Measurements from ENCODE around the gene MPDU1. TPM values are rescaled to one million over a fixed set of nuclear protein-coding genes. Genes with fewer than 3 reads are reported as not detected.

The MPDU1 gene
- total RNA-seq, 1 donor from 2014 or later = 60.2 TPM

- H3K36me3 Mint-ChIP-seq (ENCODE audit: unreplicated experiment) = no peaks in the 10 kb centered on the region
- DNase-seq = no peak
- TF ChIP-seq, protein P1, sequence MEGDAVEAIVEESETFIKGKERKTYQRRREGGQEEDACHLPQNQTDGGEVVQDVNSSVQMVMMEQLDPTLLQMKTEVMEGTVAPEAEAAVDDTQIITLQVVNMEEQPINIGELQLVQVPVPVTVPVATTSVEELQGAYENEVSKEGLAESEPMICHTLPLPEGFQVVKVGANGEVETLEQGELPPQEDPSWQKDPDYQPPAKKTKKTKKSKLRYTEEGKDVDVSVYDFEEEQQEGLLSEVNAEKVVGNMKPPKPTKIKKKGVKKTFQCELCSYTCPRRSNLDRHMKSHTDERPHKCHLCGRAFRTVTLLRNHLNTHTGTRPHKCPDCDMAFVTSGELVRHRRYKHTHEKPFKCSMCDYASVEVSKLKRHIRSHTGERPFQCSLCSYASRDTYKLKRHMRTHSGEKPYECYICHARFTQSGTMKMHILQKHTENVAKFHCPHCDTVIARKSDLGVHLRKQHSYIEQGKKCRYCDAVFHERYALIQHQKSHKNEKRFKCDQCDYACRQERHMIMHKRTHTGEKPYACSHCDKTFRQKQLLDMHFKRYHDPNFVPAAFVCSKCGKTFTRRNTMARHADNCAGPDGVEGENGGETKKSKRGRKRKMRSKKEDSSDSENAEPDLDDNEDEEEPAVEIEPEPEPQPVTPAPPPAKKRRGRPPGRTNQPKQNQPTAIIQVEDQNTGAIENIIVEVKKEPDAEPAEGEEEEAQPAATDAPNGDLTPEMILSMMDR (IDR thresholded peaks at IDR 0.05; ENCODE audit: partially characterized antibody, unreplicated experiment) = no peak
- H3K4me1 Mint-ChIP-seq (ENCODE audit: low read depth, unreplicated experiment) = peaks cover 10% of the 10 kb centered on the region
- no peaks in the 10 kb centered on the region for H3K27me3 Mint-ChIP-seq (ENCODE audit: unreplicated experiment)
- peaks cover 4% of the 10 kb centered on the region for H3K9me3 Mint-ChIP-seq (ENCODE audit: unreplicated experiment)
- H3K27ac Mint-ChIP-seq (ENCODE audit: unreplicated experiment) = no peak overlapping the region
- H3K4me3 Mint-ChIP-seq (ENCODE audit: unreplicated experiment) = no peak overlapping the region
Observed at GRCh38 chr17:7631398-7632380, 48.0 kb downstream of the MPDU1 start.

DNA sequence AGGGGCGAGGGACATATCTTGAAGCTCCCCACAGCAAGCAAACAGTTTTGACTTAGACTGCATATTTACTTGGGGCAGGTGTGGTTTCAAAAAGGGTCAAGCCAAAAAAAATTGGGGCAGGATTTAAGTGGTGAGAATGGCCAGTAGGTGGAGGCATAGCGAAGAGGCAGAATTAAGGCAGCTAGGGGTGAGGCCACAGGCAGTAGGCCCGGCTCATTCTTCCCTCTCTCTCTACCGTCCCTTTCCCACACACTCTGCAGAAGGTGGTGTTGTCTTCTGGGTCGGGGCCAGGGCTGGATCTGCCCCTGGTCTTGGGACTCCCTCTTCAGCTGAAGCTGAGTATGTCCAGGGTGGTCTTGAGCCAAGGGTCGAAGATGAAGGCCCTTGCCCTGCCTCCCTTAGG lies 48.8 kb downstream of the MPDU1 start:
- peaks cover 8% of the 10 kb centered on the region for H3K4me1 Mint-ChIP-seq (ENCODE audit: low read depth, unreplicated experiment)
- DNase-seq = no peak
- TF ChIP-seq, protein P1 (IDR thresholded peaks at IDR 0.05; ENCODE audit: partially characterized antibody, unreplicated experiment) = peak; percentile 54
- no peak overlapping the region for H3K4me3 Mint-ChIP-seq (ENCODE audit: unreplicated experiment)
- H3K27ac Mint-ChIP-seq (ENCODE audit: unreplicated experiment) = no peak overlapping the region
- no peaks in the 10 kb centered on the region for H3K27me3 Mint-ChIP-seq (ENCODE audit: unreplicated experiment)
- peaks cover 4% of the 10 kb centered on the region for H3K9me3 Mint-ChIP-seq (ENCODE audit: unreplicated experiment)
- no peaks in the 10 kb centered on the region for H3K36me3 Mint-ChIP-seq (ENCODE audit: unreplicated experiment)

GRCh38 chr17:7633093-7633492 lies 49.4 kb downstream of the MPDU1 start:
- no peaks in the 10 kb centered on the region for H3K27me3 Mint-ChIP-seq (ENCODE audit: unreplicated experiment)
- no peak overlapping the region for H3K27ac Mint-ChIP-seq (ENCODE audit: unreplicated experiment)
- no peak for DNase-seq
- peaks cover 4% of the 10 kb centered on the region for H3K9me3 Mint-ChIP-seq (ENCODE audit: unreplicated experiment)
- no peaks in the 10 kb centered on the region for H3K36me3 Mint-ChIP-seq (ENCODE audit: unreplicated experiment)
- TF ChIP-seq, protein P1 (IDR thresholded peaks at IDR 0.05; ENCODE audit: partially characterized antibody, unreplicated experiment) = no peak
- peaks cover 8% of the 10 kb centered on the region for H3K4me1 Mint-ChIP-seq (ENCODE audit: low read depth, unreplicated experiment)
- no peak overlapping the region for H3K4me3 Mint-ChIP-seq (ENCODE audit: unreplicated experiment)

DNA sequence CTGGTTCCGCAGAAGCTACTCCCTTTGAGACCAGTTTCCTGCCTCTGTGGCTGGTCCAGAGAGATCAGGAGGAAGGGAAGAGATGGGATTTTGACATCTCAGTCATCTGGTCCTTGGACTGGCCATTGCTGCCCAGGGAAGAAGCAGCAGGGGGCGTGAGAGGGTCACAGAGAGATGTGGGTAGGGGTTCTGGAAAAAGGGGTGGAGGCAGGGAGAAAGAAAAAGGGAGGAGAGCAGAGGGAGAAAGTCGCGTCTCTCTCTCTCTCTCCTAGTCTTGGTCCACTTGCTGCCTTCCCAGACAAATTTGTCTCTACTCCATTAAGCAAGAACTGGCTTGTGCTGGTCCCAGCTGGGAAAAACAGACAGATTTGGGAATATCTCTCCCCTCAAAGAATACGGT lies 50.7 kb downstream of the MPDU1 start:
- Mint-ChIP-seq H3K9me3 (ENCODE audit: unreplicated experiment) (peaks cover 4% of the 10 kb centered on the region), H3K4me1 (ENCODE audit: low read depth, unreplicated experiment) (peaks cover 8% of the 10 kb centered on the region), H3K27ac (ENCODE audit: unreplicated experiment) (no peak overlapping the region), H3K36me3 (ENCODE audit: unreplicated experiment) (no peaks in the 10 kb centered on the region), H3K27me3 (ENCODE audit: unreplicated experiment) (no peaks in the 10 kb centered on the region), H3K4me3 (ENCODE audit: unreplicated experiment) (peak overlapping the region; percentile 9)
- DNase-seq = peak; percentile 90
- TF ChIP-seq, protein P1 (IDR thresholded peaks at IDR 0.05; ENCODE audit: partially characterized antibody, unreplicated experiment) = peak; percentile 57

- Mint-ChIP-seq H3K36me3 (ENCODE audit: unreplicated experiment) (no peaks in the 10 kb centered on the region), H3K9me3 (ENCODE audit: unreplicated experiment) (peaks cover 1% of the 10 kb centered on the region), H3K4me1 (ENCODE audit: low read depth, unreplicated experiment) (peaks cover 6% of the 10 kb centered on the region), H3K27me3 (ENCODE audit: unreplicated experiment) (no peaks in the 10 kb centered on the region), H3K4me3 (ENCODE audit: unreplicated experiment) (no peak overlapping the region), H3K27ac (ENCODE audit: unreplicated experiment) (no peak overlapping the region)
- DNase-seq = no peak
- TF ChIP-seq, protein P1 (IDR thresholded peaks at IDR 0.05; ENCODE audit: partially characterized antibody, unreplicated experiment) = no peak
Observed at GRCh38 chr17:7636163-7636562, 52.5 kb downstream of the MPDU1 start.

All from glutamatergic neuron (in vitro differentiated cells).